M059J (cell line): Measurements from ENCODE around the gene FMN2. TPM values are rescaled to one million over a fixed set of nuclear protein-coding genes. Genes with fewer than 3 reads are reported as not detected.
A peak's percentile ranks its signal among the peaks of the same experiment; 100 is the strongest.

Source experiments
- DNase-seq: peaks from one replicate; pipeline ENCODE4 v3.0.0-alpha.2; 2012; ENCODE audit warnings: low read depth
- total RNA-seq: library from RNA; depleted of rRNA; stranded (reverse); fragments of >200 nt; shearing (Covaris generic); gene quantifications from 2 replicates; pipeline ENCODE4 v1.2.3, GENCODE V29; 2014; rRNA removed

Gene FMN2
- total RNA-seq = 6.0 and 19.2 TPM in 2 replicates

DNA sequence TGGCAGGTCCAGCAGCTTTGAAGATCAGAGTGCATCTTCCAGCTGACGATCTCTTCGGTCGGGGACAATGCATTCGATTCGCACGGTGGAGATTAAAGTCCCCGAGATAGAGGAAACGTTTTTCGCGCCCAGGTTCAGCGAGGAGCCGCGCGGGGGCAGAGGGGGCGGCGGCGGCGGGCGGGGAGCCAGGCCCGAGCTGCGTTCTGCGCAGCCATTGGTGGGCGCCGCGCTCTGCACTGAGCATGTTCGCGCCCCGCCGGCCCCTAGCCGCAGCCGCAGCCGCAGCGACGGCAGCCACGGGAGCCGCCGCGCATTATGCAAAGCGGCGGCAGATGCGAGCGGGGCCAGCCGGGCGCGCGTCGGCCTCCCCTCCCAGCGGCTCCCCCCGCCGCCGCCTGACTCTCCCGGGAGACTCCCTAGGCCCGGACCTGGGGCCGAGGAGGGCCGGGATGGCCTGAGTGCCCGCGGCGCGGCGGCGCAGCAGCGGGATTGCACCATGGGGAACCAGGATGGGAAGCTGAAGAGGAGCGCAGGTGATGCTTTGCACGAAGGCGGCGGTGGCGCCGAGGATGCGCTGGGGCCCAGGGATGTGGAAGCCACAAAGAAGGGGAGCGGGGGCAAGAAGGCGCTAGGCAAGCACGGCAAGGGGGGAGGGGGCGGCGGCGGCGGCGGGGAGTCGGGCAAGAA is at the start of gene FMN2:
TSS of gene FMN2 (plus strand) at position 270 of the 687 bp plus-strand sequence. CDS start at position 497, 227 bp downstream.
- DNase-seq = peak; percentile 71

- DNase-seq = peak; percentile 30
Observed at GRCh38 chr1:240044620-240045019, 47.1 kb upstream of the FMN2 start.

GRCh38 chr1:240046000-240046399 is 45.7 kb upstream of the FMN2 start:
- no peak for DNase-seq

GRCh38 chr1:240054109-240054701 is 37.5 kb upstream of the FMN2 start:
- peak; percentile 31 for DNase-seq

DNA sequence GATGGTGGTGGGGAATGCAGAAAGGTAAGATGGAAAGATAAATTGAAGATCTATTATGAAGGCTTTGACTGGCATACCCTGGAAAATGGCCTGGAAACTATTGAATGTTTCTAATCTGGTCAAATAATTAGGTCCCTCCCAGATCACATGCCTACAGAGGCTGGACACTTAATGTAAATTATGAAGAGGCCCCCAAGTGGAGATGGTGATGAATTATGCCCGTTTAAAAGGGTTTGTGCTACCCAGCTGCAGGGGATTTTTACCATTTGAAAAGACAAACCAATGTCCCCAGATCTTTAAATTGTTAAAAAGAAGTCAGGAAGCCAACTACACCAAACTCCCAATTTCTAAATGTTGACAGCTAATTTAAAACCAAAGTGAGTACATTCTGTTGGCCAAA is 35.7 kb upstream of the FMN2 start:
- DNase-seq = no peak

- DNase-seq = peak; percentile 62
Observed at GRCh38 chr1:240056350-240056749, 35.3 kb upstream of the FMN2 start.

DNA sequence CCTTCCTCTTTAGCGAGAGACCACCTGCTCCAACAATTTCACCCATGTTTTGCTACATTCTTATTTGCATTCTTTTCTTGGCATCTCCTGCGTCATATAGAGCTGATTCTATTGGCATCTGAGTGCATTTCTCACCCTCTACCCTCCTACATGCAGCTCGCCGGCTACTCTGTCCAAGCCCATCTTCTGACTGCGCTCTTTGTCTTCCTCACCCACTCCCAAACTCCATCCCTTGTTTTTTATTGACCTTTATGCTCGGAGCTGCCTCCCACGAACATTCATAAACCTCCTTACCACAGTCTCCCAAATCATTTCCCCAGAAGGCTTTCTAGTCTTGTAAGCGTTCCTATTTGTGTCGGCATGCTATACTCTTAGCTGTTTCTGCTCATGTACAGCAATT is 33.6 kb upstream of the FMN2 start:
- no peak for DNase-seq

DNA sequence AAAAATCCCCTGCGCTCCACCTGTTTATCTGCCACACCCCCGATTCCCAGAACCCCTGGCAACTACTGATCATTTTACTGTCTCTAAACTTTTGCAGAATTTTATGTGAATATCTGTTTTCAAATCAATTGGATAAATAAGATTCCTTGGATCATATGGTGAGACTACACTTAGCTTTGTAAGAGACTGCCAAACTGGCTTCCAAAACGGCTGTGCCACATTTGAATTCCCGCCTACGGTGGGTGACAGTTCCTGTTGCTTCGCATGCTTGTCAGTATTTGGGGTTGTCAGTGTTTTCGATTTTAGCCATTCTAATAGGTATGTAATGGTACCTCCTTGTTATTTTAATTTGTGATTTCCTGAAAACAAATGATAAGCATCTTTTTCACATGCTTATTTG is 22.7 kb upstream of the FMN2 start:
- DNase-seq = no peak

DNA sequence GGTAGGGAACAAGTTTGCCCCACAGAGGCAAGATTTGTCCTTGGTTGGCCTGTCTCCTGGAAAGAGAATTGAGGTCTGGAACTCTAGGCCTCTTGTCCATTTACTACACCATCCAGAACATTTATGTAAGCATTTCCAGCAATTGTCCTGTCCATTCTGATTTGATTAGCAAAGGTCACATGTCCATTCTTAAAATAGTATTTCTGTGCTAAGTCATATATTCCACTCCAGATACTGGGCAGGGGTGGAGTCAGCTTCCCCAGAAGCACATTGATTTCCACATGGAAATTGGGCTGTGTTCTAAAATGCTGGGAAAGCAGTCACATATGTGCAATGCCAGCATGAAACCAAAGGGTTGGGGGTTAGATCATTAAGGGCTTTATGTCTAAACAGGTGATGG is 21.5 kb upstream of the FMN2 start:
- DNase-seq = no peak

GRCh38 chr1:240073097-240073496 is 18.6 kb upstream of the FMN2 start:
- DNase-seq = peak; percentile 47

DNA sequence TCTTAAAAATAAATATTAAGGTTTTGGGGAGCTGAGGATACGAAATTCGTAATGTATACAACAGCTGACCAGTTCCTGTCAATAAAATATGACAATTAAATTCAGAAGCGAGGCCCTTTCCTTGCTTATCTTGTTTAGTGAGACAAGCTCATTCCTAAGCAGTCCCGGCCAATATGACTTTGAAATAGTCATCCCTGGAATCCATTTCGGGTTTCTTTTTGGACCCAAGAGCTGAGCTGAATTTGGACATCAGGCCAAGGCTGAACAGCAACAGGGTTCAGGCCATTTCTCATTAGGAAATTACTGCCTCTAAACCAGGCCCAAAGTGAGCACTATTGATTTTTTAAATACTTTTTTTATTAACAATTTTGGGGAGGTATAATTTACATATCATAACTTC is 17.3 kb upstream of the FMN2 start:
- DNase-seq = no peak

DNA sequence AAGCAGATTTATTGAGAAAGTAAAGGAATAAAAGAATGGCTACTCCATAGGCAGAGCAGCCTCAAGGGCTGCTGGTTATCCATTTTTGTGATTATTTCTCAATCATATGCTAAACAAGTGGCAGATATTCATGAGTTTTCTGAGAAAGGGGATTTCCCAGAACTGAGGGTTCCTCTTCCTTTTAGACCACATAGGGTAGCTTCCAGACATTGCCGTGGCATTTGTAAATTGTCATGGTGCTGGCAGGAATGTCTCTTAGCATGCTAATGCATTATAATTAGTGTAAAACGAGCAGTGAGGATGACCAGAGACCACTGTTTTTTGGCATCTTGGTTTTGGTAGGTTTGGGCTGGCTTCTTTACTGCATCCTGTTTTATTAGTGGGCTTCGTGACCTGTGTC is 16.8 kb upstream of the FMN2 start:
- no peak for DNase-seq

DNA sequence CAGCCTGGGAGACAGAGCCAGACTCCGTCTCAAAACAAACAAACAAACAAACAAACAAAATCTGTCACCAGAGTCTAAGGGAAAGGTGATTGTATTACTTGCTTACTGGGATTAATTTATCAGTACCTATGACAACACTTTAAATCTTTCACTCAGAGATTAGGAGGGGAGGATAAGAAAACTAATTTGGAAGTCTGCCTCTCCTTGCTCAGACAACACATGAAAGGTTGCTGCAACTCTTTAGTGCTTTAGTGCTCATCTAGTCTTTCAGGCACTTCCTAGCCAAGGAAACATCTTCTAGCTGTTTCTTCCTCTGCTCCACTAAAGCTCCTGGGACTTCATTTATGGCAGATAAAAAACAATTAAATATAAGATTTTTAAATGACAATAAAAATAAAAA is 7.3 kb upstream of the FMN2 start:
- DNase-seq = no peak

- DNase-seq = no peak
Observed at GRCh38 chr1:240084749-240085148, 6.9 kb upstream of the FMN2 start.

DNA sequence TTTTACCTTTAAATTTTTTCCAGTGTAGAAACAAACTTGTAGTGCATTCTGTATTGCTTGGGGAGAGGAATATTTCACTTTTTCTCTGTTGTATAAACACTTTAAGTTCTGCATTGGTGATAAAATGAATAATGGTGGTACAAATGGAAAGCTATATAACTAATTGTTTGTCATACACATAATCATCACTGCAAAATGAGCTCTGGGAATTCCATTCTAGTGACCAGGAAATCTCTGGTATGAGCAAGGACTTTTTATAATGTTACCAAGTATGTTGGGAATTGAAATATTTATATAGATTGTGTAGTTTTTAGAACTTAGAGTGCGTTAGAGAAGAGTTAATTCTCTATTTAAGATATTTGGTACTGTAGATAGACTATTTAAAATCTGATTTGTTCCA is 5.0 kb upstream of the FMN2 start:
- peak; percentile 51 for DNase-seq

GRCh38 chr1:240090014-240090413 is 1.7 kb upstream of the FMN2 start:
- DNase-seq = peak; percentile 41

GRCh38 chr1:240090957-240091600 is 604 bp upstream of the FMN2 start:
- DNase-seq = no peak

- peak; percentile 71 for DNase-seq
Observed at GRCh38 chr1:240092301-240093119, 827 bp downstream of the FMN2 start.

DNA sequence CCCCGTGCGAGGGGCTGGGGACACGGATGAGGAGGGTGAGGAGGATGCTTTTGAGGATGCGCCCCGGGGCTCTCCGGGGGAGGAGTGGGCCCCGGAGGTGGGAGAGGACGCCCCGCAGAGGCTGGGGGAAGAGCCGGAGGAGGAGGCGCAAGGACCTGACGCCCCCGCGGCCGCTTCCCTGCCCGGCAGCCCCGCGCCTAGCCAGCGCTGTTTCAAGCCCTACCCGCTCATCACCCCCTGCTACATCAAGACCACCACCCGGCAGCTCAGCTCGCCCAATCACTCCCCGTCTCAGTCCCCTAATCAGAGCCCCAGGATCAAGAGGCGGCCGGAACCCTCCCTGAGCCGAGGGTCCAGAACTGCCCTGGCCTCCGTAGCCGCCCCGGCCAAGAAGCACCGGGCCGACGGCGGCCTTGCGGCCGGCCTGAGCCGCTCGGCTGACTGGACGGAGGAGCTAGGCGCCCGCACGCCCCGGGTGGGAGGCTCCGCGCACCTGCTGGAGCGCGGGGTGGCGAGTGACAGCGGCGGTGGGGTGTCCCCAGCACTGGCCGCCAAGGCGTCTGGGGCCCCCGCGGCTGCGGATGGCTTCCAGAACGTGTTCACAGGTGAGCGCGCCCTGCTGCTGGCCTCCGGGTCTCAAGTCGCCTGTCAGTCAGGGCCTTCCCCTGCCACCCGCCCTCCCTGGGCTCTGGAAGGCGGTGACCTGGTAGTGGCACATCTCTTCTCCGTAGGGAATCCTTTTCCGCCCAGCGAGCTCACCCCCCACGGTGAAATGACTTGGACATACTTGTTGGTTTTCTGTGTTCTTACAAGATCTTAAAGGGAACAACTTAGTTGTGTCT is 1.7 kb downstream of the FMN2 start:
- peak; percentile 81 for DNase-seq

GRCh38 chr1:240094041-240094722 is 2.5 kb downstream of the FMN2 start:
- DNase-seq = no peak

- DNase-seq = no peak
Observed at GRCh38 chr1:240096974-240097373, 5.3 kb downstream of the FMN2 start.
